ENCODE results near the gene CPLX3.

DNA sequence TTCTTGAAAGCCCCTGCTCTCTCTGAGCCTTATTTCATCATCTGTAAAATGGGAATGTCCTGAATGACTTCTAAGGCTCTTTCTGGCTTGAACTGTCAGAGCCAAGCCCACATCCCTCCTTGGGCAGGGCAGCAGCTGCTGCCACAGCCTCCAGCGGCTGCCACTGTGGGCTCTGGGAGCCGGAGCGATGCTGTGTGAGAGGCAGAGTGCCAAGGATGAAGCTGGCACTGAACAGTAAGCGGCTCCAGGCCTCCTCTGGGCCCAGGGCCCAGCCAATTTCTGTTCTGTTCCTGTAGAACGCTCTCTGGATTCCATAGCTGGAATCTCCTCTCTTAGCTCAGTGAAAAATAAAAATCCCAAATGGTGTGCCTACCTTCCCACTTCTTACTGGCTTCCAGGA is 4.4 kb downstream of the CPLX3 start:
- no peak for TF ChIP-seq USF2 (IDR thresholded peaks at IDR 0.05; ENCODE audit: low read length)
- no peak for TF ChIP-seq JUN (IDR thresholded peaks at IDR 0.05; ENCODE audit: low read depth, low read length)
- TF ChIP-seq CTCF (IDR thresholded peaks at IDR 0.05; ENCODE audit: control extremely low read depth in 1 of 3, insufficient read depth in 1 of 3, low read depth in 1 of 3, low read length in 3 of 3), result no peak
- no peak for TF ChIP-seq POLR2A (IDR thresholded peaks at IDR 0.05; ENCODE audit: control extremely low read depth in 1 of 2, low read depth in 2 of 2, low read length in 2 of 2)
- no peak for TF ChIP-seq SIN3A (conservative IDR thresholded peaks at IDR 0.05 in 1 of 2, IDR thresholded peaks at IDR 0.05 in 1 of 2; ENCODE audit: low read depth in 1 of 2, low read length in 2 of 2)

Measured in H1 (cell line).